PC-3 (cell line): ENCODE data around the gene MFAP1.
"Not testable (repeated sequence)": the region's sequence is repeated elsewhere in the genome, so short reads cannot be mapped to it uniquely, and the experiment has no call there.

ENCODE experiments used
- EZH2phosphoT487 ChIP-seq: fragments of 300-600 bp; sonication (generic); IDR thresholded peaks from 2 replicates; pipeline ENCODE4 v1.6.1; 2018; ENCODE audit warnings: mild to moderate bottlenecking, antibody characterized with exemption, low read length, borderline replicate concordance
- TF ChIP-seq, protein P1 (sequence below): fragments of 300-600 bp; sonication (generic); conservative IDR thresholded peaks from 2 replicates; pipeline ENCODE4 v1.5.1; 2017; ENCODE audit warnings: antibody characterized with exemption, low read depth, mild to moderate bottlenecking, low read length

- TF ChIP-seq, protein P1, sequence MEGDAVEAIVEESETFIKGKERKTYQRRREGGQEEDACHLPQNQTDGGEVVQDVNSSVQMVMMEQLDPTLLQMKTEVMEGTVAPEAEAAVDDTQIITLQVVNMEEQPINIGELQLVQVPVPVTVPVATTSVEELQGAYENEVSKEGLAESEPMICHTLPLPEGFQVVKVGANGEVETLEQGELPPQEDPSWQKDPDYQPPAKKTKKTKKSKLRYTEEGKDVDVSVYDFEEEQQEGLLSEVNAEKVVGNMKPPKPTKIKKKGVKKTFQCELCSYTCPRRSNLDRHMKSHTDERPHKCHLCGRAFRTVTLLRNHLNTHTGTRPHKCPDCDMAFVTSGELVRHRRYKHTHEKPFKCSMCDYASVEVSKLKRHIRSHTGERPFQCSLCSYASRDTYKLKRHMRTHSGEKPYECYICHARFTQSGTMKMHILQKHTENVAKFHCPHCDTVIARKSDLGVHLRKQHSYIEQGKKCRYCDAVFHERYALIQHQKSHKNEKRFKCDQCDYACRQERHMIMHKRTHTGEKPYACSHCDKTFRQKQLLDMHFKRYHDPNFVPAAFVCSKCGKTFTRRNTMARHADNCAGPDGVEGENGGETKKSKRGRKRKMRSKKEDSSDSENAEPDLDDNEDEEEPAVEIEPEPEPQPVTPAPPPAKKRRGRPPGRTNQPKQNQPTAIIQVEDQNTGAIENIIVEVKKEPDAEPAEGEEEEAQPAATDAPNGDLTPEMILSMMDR = not testable (repeated sequence)
- not testable (repeated sequence) for TF ChIP-seq EZH2phosphoT487
These were observed 6.3 kb upstream of the MFAP1 start for GRCh38 chr15:43830691-43831275.
